NCI-H2196 treated with DMSO at 0.1 percent for 48 hours (cell line): ENCODE measurements around the gene AATF.

Experiments used
- DNase-seq: peaks from one replicate; lab custom pipeline; 2025; ENCODE audit not compliant: unreplicated experiment; lab: John Stamatoyannopoulos, UW

The AATF gene

GRCh38 chr17:36941265-36942010 is 7.3 kb upstream of the AATF start:
- DNase-seq = no peak

GRCh38 chr17:36942019-36942599 is 6.6 kb upstream of the AATF start:
- DNase-seq = no peak

- no peak for DNase-seq
Observed at GRCh38 chr17:36942631-36943125, 6.1 kb upstream of the AATF start.

- no peak for DNase-seq
Observed at GRCh38 chr17:36943250-36944191, 5.2 kb upstream of the AATF start.

GRCh38 chr17:36944553-36944952 is 4.2 kb upstream of the AATF start:
- DNase-seq = no peak

GRCh38 chr17:36945140-36945539 is 3.6 kb upstream of the AATF start:
- no peak for DNase-seq

- no peak for DNase-seq
Observed at GRCh38 chr17:36945959-36946725, 2.6 kb upstream of the AATF start.

- DNase-seq = no peak
Observed at GRCh38 chr17:36946726-36947091, 2.0 kb upstream of the AATF start.

GRCh38 chr17:36947922-36948716 is 635 bp upstream of the AATF start:
- DNase-seq = peak; percentile 50

GRCh38 chr17:36949461-36949927 is 740 bp downstream of the AATF start:
- DNase-seq = no peak

- DNase-seq = no peak
Observed at GRCh38 chr17:36950027-36950426, 1.3 kb downstream of the AATF start.

GRCh38 chr17:36951084-36951789 is 2.5 kb downstream of the AATF start:
- DNase-seq = no peak

- DNase-seq = no peak
Observed at GRCh38 chr17:36971508-36971907, 22.8 kb downstream of the AATF start.

- no peak for DNase-seq
Observed at GRCh38 chr17:36972186-36972700, 23.5 kb downstream of the AATF start.

GRCh38 chr17:36972905-36973304 is 24.2 kb downstream of the AATF start:
- DNase-seq = no peak

- DNase-seq = no peak
Observed at GRCh38 chr17:36975922-36976515, 27.3 kb downstream of the AATF start.

GRCh38 chr17:36977066-36977465 is 28.3 kb downstream of the AATF start:
- DNase-seq = no peak

GRCh38 chr17:36977568-36977967 is 28.8 kb downstream of the AATF start:
- DNase-seq = no peak
